ENCODE measurements around the gene GSE1.

GSE1 gene

GRCh38 chr16:85686912-85687591 lies 73.9 kb downstream of the GSE1 start:
- DNase-seq, result no peak

- no peak for DNase-seq
Observed at GRCh38 chr16:85687651-85688471, 74.7 kb downstream of the GSE1 start.

- peak; percentile 93 for DNase-seq
Observed at GRCh38 chr16:85688586-85689284, 75.6 kb downstream of the GSE1 start, which contains the start of gene GINS2. Gene GINS2 (minus strand): TSS chr16:85688954. CDS start chr16:85688898, 56 bp downstream.

- no peak for DNase-seq
Observed at GRCh38 chr16:85689285-85689949, 76.3 kb downstream of the GSE1 start.

DNA sequence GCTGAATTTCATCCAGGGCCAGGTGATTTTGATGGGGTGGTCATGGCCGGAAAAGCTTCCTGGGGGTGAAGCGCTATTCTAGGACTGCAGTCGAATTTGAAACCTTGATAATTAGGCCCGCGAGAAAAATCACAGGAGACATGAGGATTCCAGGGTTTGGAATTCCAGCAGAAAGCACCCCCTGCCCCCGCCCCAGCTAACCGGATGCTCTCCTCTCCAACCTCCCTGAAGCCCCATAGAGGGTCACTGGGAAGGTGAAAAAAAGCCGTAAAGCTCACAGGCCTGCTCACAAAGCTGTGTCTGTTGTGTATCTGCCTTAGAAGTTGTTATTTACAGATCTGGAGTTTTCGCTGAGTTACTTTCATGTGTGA lies 76.8 kb downstream of the GSE1 start:
- no peak for DNase-seq

GRCh38 chr16:85690469-85691064 lies 77.4 kb downstream of the GSE1 start:
- no peak for DNase-seq

- no peak for DNase-seq
Observed at GRCh38 chr16:85695196-85696128, 82.3 kb downstream of the GSE1 start.

- no peak for DNase-seq
Observed at GRCh38 chr16:85696781-85697180, 83.7 kb downstream of the GSE1 start.

GRCh38 chr16:85697431-85697830 lies 84.3 kb downstream of the GSE1 start:
- no peak for DNase-seq

- DNase-seq, result no peak
Observed at GRCh38 chr16:85698459-85698891, 85.4 kb downstream of the GSE1 start.

DNA sequence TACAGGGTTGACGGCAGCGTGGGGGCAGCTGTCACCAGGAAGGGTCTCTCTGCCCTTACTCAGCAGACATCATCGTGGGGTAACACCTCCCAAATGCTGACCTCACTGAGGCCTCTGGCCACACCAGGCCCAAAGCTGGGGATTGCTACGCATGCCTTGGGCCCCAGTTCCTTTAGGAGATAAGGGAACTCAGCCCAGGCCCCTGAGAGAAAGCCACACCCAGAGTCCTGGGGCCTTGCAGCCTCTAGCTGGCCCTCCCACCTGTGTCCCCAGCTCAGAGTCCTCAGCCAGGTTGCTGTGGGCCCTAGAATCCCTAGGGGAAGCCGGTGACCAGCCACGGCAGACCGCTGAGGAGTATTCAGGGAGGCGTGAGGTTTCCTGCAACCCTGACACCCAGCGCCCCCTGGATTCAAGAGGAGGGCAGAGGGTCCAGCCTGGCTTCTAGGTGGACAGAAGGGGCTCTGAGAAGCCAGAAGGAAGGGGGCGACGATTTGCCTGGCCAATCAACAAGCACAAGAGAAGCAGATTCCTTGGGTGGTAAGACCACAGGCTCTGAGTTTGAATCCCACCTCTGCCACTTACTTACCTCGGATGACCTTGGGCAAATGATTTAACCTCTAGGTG lies 85.9 kb downstream of the GSE1 start:
- DNase-seq, result no peak

DNA sequence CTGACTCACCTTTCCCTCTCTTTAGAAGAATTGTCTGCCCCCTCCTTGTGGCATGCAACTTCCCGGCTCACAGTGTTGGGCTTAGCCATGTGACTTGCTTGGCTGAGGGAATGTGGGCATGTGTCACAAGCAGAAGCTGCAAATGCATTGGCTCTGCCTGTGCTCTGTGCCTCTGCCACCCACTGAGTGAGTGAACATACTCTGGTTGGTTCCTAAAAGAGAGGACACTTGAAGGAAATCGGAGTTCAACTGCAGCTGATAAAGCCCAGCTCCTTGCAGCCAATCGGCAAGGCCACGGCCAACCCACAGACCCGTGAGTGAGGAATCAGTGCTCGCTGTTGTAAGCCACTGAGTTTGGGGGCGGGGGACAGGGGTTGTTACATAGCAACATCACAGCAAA lies 86.5 kb downstream of the GSE1 start:
- peak; percentile 65 for DNase-seq

- no peak for DNase-seq
Observed at GRCh38 chr16:85704011-85704410, 90.9 kb downstream of the GSE1 start.

DNA sequence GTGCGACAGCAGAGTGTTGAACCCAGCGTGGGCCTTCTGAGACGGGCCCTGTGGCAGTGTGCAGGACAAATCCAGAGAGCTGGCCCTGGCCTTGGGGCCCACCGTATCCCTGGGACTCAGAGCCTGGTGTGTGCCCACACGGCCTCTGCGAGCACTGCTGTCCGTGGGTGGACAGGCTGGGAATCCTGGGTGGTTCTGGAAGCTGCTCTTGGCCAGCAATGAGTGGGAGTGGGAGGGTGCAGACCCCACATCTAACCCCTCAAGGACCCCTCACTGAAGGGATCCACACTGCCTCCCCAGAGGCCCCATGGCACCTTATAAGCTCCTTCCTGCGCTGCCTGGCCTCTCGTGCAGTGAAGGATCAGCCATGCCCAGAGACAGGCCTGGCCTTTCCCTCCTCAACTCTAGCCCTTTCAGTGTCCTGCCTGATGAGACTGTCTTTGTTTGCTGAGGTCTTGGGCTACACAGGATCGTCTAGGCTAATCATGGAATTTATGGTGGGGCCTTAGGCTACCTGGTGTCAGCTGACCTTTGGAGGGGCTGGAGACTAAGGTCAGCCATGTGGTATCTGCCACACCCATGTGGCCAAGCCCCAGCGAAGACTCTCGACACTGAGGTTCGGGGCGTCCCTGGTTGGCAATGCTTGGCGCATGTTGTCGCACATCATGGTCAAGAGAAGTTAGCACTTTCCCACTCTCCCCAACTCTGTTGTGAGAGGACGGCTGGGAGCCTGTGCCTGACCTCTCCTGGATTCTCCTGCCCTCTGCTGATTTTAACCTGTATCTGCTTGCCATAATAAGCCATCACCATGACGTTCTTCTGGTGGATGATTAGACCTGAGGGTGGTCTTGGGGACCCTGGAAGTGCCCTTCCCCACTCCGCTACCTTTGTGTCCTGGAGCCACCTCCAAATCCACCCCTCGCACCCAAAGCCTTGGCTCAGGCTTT lies 92.1 kb downstream of the GSE1 start:
- no peak for DNase-seq

DNA sequence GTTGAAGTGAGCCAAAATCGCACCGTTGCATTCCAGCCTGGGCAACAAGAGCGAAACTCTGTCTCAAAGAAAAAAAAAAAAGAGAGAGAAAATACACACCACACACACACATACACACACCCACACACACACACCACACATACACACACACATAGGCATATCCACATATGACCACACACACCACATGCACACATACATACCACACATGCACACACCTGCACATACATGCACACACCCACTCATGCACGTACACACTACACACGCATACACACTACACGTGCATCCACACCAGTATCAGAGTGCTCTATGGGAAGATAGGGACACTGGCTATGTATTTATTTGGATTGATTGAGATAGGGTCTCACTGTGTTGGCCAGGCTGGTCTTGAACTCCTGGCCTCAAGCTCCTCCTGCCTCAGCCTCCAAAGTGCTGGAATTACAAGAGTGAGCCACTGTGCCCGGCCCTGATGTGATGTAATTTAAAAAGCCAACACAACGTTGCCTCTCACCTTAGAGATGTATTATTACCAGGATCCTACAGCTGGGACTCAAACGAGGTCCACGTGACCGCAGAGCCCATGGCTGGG lies 93.4 kb downstream of the GSE1 start:
- no peak for DNase-seq

DNA sequence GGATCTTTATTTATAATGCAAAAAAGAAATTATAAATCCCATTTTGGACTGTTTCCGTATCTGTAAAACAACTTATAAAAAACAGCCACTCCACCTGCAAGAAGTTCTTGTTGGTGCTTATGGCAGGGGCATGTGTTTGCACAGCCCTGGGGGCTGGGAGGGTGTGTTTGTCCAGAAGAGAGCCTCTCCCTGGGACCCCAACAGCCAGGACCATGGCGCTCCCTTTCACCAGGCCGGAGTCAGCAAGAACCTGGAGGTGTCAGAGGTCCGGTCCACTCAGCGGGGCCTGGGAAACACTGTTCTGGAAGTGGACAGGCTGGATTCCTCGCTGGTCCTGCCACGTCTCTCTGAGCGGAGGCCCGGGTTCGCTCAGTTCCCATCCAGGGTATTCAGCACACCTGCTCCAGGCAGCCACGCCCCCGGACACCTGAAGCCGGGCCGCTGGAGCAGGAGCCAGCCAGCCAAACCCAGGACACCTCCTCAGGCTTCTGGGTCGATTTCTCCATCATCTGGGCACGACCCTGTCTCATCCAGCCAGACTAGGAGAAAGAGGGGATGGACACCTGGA lies 94.5 kb downstream of the GSE1 start:
- no peak for DNase-seq

DNA sequence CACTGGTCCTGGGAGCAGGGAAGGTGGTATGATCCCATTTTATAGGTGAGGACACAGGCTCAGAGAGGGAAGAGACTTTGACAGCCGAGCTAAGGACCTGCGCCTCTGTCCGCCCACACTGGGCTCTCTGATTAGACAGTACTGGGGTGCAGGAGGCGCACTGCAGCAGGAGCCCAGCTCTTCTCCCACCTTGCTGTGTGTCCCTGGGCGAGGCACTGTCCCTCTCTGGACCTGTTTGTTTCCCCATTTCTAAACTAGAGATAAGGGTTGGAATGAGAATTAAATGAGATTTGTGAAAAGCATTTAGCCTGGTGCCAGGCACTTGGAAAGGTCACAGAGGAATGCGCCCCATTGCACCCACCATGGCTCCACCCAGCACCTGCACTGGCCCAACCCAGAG lies 95.2 kb downstream of the GSE1 start:
- DNase-seq, result no peak

- no peak for DNase-seq
Observed at GRCh38 chr16:85709766-85710585, 96.9 kb downstream of the GSE1 start.
